Stimulated activated CD4-positive, alpha-beta T cell treated with anti-CD3 and anti-CD28 coated beads, Interleukin-4, amount 100 ng/mL, for 1 hour (primary cell): ENCODE data around the gene PHB1.
"Not testable (repeated sequence)": the region's sequence is repeated elsewhere in the genome, so short reads cannot be mapped to it uniquely, and the experiment has no call there.

ENCODE experiments used
- DNase-seq: peaks from one replicate; pipeline ENCODE4 v3.0.0-alpha.2; 2020

The PHB1 gene

GRCh38 chr17:49373115-49373514, 41.6 kb downstream of the PHB1 start:
- no peak for DNase-seq

- no peak for DNase-seq
These were observed 42.3 kb downstream of the PHB1 start for GRCh38 chr17:49372425-49372824.

GRCh38 chr17:49370971-49371834, 43.5 kb downstream of the PHB1 start:
- no peak for DNase-seq

GRCh38 chr17:49369760-49370159, 44.9 kb downstream of the PHB1 start:
- no peak for DNase-seq

GRCh38 chr17:49369089-49369488, 45.6 kb downstream of the PHB1 start:
- no peak for DNase-seq

- DNase-seq, result peak; percentile 13
These were observed 49.0 kb downstream of the PHB1 start for GRCh38 chr17:49365667-49366066.

GRCh38 chr17:49365126-49365525, 49.6 kb downstream of the PHB1 start:
- not testable (repeated sequence) for DNase-seq

- DNase-seq, result no peak
These were observed 50.6 kb downstream of the PHB1 start for GRCh38 chr17:49364119-49364518.

- DNase-seq, result no peak
These were observed 51.4 kb downstream of the PHB1 start for GRCh38 chr17:49363251-49363650.

- no peak for DNase-seq
These were observed 52.0 kb downstream of the PHB1 start for GRCh38 chr17:49362723-49363117.

- peak; percentile 85 for DNase-seq
These were observed 52.6 kb downstream of the PHB1 start, which contains the start of gene ZNF652 for GRCh38 chr17:49361902-49362722. Gene ZNF652, minus strand, starts transcription at chr17:49362250. Its CDS starts 44,525 bp downstream, at chr17:49317725.

GRCh38 chr17:49361129-49361901, 53.4 kb downstream of the PHB1 start:
- peak; percentile 63 for DNase-seq

GRCh38 chr17:49360796-49361128, 53.9 kb downstream of the PHB1 start:
- peak; percentile 36 for DNase-seq

GRCh38 chr17:49359990-49360795, 54.5 kb downstream of the PHB1 start:
- DNase-seq, result no peak

GRCh38 chr17:49358641-49359247, 55.9 kb downstream of the PHB1 start:
- DNase-seq, result no peak

GRCh38 chr17:49357516-49357915, 57.2 kb downstream of the PHB1 start:
- DNase-seq, result no peak

GRCh38 chr17:49356320-49356719, 58.4 kb downstream of the PHB1 start:
- DNase-seq, result no peak
